Stimulated activated naive CD4-positive, alpha-beta T cell (primary cell): ENCODE data around the gene MRPL39.

Experiments
- DNase-seq, 6 experiments: peaks; one replicate each; lab custom pipeline; 2025; lab: John Stamatoyannopoulos, UW

MRPL39 gene

GRCh38 chr21:25614441-25614840, 7.2 kb upstream of the MRPL39 start:
- DNase-seq, result no peak

- peak; percentile 50 to 82 (median 62) for DNase-seq
These were observed 910 bp upstream of the MRPL39 start for GRCh38 chr21:25608044-25608737.

- DNase-seq, result no peak
These were observed 17.4 kb downstream of the MRPL39 start for GRCh38 chr21:25589887-25590286.

DNA sequence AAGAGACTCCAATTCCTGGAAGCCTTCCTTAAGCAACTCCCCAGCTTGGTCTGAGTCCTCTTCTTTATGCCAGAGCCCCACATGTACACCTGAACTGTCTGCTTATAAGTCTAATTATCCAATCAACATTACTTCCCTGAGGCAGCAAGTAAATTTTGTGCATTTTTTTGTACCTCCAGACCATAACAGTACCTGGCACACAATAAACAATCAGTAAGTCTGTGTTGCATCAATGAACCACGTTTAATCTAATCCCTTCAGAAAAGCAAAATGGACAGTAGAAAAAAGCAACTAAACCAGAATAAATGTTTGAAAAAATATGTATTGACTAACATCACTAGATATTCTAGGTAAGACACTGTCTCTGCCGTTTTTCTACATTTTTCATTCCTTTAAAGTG, 20.5 kb downstream of the MRPL39 start:
- DNase-seq, result no peak

GRCh38 chr21:25586326-25586725, 21.0 kb downstream of the MRPL39 start:
- no peak for DNase-seq

GRCh38 chr21:25584833-25585676, 22.2 kb downstream of the MRPL39 start:
- no peak for DNase-seq

DNA sequence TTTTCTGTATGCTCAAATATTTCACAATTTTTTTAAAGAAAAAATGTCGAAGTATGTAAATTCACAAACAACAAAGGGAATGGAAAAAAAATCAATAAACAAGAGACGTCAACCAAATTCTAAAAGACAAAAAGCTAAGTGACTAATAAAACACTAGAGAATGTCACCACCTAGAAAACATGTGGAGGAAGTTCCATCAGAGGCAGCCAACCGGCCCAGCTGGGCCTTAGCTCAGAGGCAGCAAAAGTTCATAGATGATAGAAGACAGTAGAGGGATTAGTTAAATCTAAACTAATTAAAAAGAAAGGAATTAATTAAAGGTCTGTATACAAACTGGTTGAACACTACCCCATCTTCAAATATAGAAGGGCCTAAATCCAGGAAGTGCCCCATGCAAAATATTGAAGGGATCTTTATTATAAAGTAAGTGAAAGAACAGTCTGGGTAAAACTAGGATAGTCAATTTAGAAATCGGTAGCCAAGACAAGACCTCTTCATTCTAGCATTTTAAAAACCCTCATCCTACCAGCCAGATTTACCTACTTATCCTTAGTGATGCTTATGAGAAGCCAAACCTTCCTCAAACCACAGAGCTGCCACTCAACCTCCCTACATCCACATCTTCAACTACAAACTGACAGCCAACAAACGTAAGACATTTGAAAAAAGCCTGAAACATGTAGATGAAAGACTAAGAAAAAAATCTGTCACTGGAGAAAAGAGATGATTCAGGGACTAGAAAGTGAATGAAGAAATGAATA, 23.7 kb downstream of the MRPL39 start:
- DNase-seq, result no peak

GRCh38 chr21:25582888-25583287, 24.4 kb downstream of the MRPL39 start:
- DNase-seq, result no peak

DNA sequence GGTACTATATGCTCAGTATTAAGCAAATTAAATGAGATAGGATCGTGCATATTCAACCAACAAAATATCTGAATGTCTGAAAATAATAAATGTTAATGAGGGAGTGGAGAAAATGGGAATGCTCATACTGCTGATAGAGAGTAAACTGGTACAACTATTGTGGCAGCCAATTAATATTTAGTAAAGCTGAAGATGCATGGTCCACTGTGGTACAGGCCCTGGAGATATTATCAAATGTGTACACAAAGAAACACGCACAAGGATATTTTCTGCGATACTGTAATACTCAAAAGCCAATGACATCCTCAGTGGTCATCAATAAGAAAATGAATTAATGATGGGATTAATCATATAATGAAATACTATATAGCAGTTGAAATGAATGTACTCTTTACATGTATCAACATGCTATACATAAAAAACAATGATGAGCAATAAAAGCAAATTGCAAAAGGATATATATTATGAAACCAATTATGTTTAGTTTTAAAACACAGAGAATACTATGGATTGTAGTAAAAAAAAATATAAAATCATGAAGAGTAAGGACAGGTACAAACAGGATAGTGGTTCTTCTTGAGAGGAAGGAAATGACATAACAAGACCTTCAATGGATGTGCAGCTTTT, 25.0 kb downstream of the MRPL39 start:
- no peak for DNase-seq

DNA sequence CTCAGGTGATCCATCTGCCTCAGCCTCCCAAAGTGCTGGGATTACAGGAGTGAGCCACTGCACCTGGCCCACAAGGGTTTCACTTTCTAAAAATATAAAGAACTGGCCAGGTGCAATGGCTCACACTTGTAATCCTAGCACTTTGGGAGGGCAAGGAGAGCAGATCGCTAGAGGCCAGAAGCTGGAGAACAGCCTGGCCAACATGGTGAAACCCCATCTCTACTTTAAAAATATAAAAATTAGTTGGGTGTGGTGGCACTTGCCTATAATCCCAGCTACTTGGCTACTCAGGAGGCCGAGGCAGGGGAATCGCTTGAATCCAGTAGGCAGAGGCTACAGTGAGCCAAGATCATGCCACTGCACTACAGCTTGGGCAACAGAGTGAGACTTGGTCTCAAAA, 25.7 kb downstream of the MRPL39 start:
- DNase-seq, result no peak

DNA sequence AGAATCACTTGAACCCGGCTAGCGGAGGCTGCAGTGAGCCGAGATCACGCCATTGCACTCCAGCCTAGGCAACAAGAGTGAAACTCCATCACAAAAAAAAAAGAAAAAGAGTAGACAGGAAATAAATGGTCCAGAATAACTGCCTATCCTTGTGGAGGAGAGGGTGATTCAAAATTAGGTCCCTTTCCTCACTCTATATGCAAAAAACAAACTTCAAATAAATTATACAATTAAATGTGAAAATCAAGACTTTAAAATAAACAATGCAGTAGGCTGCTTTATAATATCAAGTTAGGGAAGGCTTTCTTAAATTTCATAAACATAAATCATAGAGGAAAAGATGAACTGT, 26.4 kb downstream of the MRPL39 start:
- DNase-seq, result no peak

- no peak for DNase-seq
These were observed 27.9 kb downstream of the MRPL39 start for GRCh38 chr21:25579226-25580013.

GRCh38 chr21:25578056-25578961, 29.0 kb downstream of the MRPL39 start:
- DNase-seq, result no peak

- DNase-seq, result no peak
These were observed 29.7 kb downstream of the MRPL39 start for GRCh38 chr21:25577424-25578055.

DNA sequence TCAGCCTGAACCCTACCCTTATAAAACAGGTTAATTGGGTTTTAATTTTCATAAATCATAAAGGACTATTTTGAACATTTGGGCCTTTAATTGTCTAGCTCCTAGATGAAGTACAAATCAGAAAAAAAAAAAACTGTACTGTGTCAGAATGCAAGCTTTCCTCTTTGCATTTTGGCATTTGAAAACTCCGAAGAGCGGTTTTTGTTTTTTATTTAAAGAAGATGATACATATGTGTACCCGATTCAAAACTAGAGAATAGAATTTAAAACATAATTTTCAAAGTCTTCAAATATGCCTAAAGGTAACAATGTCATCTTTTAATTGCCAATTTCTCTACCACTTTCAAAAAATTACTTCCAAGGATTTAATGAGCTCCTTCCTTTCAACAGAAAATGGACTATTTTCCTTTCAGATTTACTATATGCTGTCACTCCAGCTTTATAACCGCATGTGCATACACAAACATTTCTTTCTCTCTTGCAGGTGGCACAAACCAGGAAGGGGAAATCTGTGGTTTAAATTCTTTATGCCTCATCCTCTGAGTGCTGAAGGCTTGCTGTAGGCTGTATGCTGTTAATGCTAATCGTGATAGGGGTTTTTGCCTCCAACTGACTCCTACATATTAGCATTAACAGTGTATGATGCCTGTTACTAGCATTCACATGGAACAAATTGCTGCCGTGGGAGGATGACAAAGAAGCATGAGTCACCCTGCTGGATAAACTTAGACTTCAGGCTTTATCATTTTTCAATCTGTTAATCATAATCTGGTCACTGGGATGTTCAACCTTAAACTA, 33.7 kb downstream of the MRPL39 start:
- DNase-seq, result peak in 4 of 6 experiments; percentile 19 to 46 (median 30)

DNA sequence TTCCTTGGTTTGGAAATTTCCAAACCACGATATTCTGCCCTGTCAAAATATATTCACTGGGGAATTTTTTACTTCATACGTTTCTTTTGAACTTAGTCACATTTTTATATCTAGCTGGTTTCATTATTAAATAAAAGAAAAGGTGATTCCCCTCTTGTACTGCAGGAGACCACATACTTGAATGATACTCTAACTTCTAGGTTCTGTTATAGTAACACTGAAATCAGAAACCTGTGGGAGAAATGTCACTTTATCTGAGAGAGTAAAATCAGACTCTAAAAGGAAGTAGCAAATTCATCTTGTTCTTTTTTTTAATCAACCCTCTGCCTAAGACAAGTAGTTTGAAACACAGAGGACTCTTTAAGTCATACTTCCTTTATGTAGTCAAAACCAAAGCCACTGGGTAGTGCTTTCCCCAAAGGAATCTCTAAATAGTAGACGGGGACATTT, 34.4 kb downstream of the MRPL39 start:
- peak in 3 of 6 experiments; percentile 24 to 34 (median 30) for DNase-seq

DNA sequence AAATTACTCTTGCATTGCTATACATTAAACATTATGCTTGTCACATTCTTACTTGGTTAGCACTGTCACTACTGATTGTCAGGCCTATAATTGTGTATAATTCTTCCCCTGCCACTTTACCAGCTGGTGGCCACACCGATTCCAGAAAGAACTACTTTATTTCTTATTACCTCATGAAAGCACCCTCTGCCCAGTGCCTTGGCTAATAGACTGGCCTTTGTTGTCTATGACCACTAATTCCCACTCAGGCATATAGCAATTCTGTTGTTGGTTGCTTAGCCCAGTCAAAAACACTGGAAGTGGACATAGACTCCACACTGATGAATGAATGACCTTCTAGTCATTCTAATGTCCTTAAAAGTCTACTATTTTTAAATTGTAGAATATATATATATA, 35.6 kb downstream of the MRPL39 start:
- no peak for DNase-seq

- no peak for DNase-seq
These were observed 37.6 kb downstream of the MRPL39 start for GRCh38 chr21:25569711-25570110.

DNA sequence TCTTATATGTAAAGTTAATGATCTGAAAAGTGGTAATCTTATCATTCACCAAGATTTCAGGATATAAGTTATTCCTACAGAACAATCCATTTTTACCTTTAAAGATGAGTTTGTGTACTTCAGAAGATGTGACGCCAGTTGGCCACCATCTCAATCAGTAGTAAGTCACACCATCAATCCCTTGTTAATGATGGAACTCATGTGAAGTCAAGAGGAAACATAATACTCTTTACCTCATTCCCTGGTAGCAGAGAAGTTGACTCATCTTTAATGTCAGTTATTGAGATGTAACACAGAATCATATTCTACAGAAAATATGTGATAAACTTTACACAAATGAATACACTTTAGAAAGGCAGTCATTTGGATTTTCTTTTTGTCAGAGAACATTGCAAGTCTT, 38.2 kb downstream of the MRPL39 start:
- no peak for DNase-seq
